ENCODE measurements around the gene PTPN14. TPM values are rescaled to one million over a fixed set of nuclear protein-coding genes. Genes with fewer than 3 reads are reported as not detected.

The PTPN14 gene
- total RNA-seq, 4 donors from 2014 or later = 42.8 to 63.8 (median 50.4) TPM

GRCh38 chr1:214506972-214507431 lies 44.4 kb downstream of the PTPN14 start:
- H3K27me3 ChIP-seq = no peaks in the 10 kb centered on the region
- in situ Hi-C loops (cut with MboI; ENCODE audit: low sequenced_read_pairs in 4 of 4) (no loop called here), intact Hi-C loops (cut with DNase I; ENCODE audit: low total_unique reads) (no loop called here)
- DNase-seq (no peak), ATAC-seq (no peak)
- no peaks in the 10 kb centered on the region for H3K36me3 ChIP-seq
- TF ChIP-seq, protein P1, sequence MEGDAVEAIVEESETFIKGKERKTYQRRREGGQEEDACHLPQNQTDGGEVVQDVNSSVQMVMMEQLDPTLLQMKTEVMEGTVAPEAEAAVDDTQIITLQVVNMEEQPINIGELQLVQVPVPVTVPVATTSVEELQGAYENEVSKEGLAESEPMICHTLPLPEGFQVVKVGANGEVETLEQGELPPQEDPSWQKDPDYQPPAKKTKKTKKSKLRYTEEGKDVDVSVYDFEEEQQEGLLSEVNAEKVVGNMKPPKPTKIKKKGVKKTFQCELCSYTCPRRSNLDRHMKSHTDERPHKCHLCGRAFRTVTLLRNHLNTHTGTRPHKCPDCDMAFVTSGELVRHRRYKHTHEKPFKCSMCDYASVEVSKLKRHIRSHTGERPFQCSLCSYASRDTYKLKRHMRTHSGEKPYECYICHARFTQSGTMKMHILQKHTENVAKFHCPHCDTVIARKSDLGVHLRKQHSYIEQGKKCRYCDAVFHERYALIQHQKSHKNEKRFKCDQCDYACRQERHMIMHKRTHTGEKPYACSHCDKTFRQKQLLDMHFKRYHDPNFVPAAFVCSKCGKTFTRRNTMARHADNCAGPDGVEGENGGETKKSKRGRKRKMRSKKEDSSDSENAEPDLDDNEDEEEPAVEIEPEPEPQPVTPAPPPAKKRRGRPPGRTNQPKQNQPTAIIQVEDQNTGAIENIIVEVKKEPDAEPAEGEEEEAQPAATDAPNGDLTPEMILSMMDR (IDR thresholded peaks at IDR 0.05 in 4 of 5, conservative IDR thresholded peaks at IDR 0.05 in 1 of 5) = no peak
- no peak for TF ChIP-seq POLR2A (IDR thresholded peaks at IDR 0.05)
- H3K9me3 ChIP-seq = no peaks in the 10 kb centered on the region
- peaks cover 51 to 58% of the 10 kb centered on the region in 2 donors for H3K4me1 ChIP-seq
- no peak overlapping the region for H3K4me3 ChIP-seq
- H3K27ac ChIP-seq = peak overlapping the region in 3 of 4 donors; percentile 2 to 84 (median 10)

GRCh38 chr1:214505134-214505533 lies 46.3 kb downstream of the PTPN14 start:
- Histone ChIP-seq H3K36me3 (no peaks in the 10 kb centered on the region), H3K9me3 (no peaks in the 10 kb centered on the region), H3K27ac (peak overlapping the region; percentile 78 to 84 (median 80)), H3K4me1 (peaks cover 44 to 50% of the 10 kb centered on the region in 2 donors), H3K4me3 (peak overlapping the region in 1 of 4 donors; percentile 23), H3K27me3 (no peaks in the 10 kb centered on the region)
- intact Hi-C loops (cut with DNase I; ENCODE audit: low total_unique reads) = no loop called here
- in situ Hi-C loops (cut with MboI; ENCODE audit: low sequenced_read_pairs in 4 of 4) = no loop called here
- peak; percentile 61 to 73 for DNase-seq
- TF ChIP-seq POLR2A (IDR thresholded peaks at IDR 0.05) = peak in 1 of 2 donors; percentile 14
- TF ChIP-seq, protein P1 (IDR thresholded peaks at IDR 0.05 in 4 of 5, conservative IDR thresholded peaks at IDR 0.05 in 1 of 5) = peak in 1 of 5 experiments; percentile 15
- ATAC-seq = peak; percentile 91 to 93

- DNase-seq = no peak
- Histone ChIP-seq H3K9me3 (no peaks in the 10 kb centered on the region), H3K4me1 (peaks cover 52 to 58% of the 10 kb centered on the region in 2 donors), H3K27me3 (no peaks in the 10 kb centered on the region), H3K4me3 (peak overlapping the region in 1 of 4 donors; percentile 23), H3K36me3 (no peaks in the 10 kb centered on the region), H3K27ac (peak overlapping the region; percentile 78 to 84 (median 80))
- intact Hi-C loops (cut with DNase I; ENCODE audit: low total_unique reads) = no loop called here
- no peak for TF ChIP-seq POLR2A (IDR thresholded peaks at IDR 0.05)
- TF ChIP-seq, protein P1 (IDR thresholded peaks at IDR 0.05 in 4 of 5, conservative IDR thresholded peaks at IDR 0.05 in 1 of 5) = no peak
- ATAC-seq = peak in 1 of 2 donors; percentile 1
- in situ Hi-C loops (cut with MboI; ENCODE audit: low sequenced_read_pairs in 4 of 4) = no loop called here
These were observed 47.1 kb downstream of the PTPN14 start for GRCh38 chr1:214504330-214504729.

DNA sequence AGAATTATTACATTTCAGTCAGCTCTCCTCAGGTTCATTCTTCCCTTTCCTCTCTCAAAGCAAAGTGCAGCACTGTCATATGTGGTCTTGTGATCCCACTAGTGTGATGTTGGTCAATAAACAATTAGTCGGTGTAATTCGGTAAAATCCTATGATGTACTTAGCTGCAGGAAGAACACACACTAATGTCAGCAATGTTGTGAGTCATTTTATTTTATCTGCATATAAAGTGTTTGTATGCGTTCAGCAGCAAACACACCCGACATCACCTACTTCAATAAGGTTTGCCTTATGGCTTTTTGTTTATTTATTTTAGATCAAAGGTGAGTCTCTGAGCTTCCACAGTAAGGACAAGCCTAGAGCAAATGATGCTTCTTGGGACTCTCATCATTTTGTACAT lies 47.8 kb downstream of the PTPN14 start:
- ATAC-seq (no peak), DNase-seq (no peak)
- in situ Hi-C loops (cut with MboI; ENCODE audit: low sequenced_read_pairs in 4 of 4) = no loop called here
- H3K27me3 ChIP-seq = no peaks in the 10 kb centered on the region
- intact Hi-C loops (cut with DNase I; ENCODE audit: low total_unique reads) = no loop called here
- peak overlapping the region; percentile 78 to 84 (median 80) for H3K27ac ChIP-seq
- H3K4me1 ChIP-seq = peaks cover 55 to 66% of the 10 kb centered on the region in 2 donors
- no peaks in the 10 kb centered on the region for H3K9me3 ChIP-seq
- no peak overlapping the region for H3K4me3 ChIP-seq
- H3K36me3 ChIP-seq = no peaks in the 10 kb centered on the region
- no peak for TF ChIP-seq POLR2A (IDR thresholded peaks at IDR 0.05)
- TF ChIP-seq, protein P1 (IDR thresholded peaks at IDR 0.05 in 4 of 5, conservative IDR thresholded peaks at IDR 0.05 in 1 of 5) = no peak
